SJSA1 (cell line): Measurements from ENCODE around the gene SLC25A18. TPM values are rescaled to one million over a fixed set of nuclear protein-coding genes. Genes with fewer than 3 reads are reported as not detected.
"Not testable (repeated sequence)": the region's sequence is repeated elsewhere in the genome, so short reads cannot be mapped to it uniquely, and the experiment has no call there.

Experiments used
- DNase-seq, 2 experiments: peaks; one replicate each; pipeline ENCODE4 v3.0.0-alpha.2; 2015 to 2020; ENCODE audit warnings: low spot score in 2 of 2, low read depth in 1 of 2
- H3K27ac ChIP-seq: fragments of 250-450 bp; sonication (Bioruptor Pico); 2 replicates; pipeline ENCODE4 v1.5.1; 2020; ENCODE audit warnings: mild to moderate bottlenecking, moderate library complexity
- H3K27me3 ChIP-seq: fragments of 250-450 bp; sonication (Bioruptor Pico); replicated peaks from 2 replicates; pipeline ENCODE4 v1.5.1; 2020; ENCODE audit warnings: mild to moderate bottlenecking, moderate library complexity
- H3K36me3 ChIP-seq: fragments of 250-450 bp; sonication (Bioruptor Pico); 2 replicates; pipeline ENCODE4 v1.5.1; 2020; ENCODE audit warnings: mild to moderate bottlenecking
- H3K4me1 ChIP-seq: fragments of 250-450 bp; sonication (Bioruptor Pico); replicated peaks from 2 replicates; pipeline ENCODE4 v1.6.1; 2021; ENCODE audit warnings: mild to moderate bottlenecking
- H3K4me3 ChIP-seq: fragments of 250-450 bp; sonication (Bioruptor Pico); 2 replicates; pipeline ENCODE4 v1.5.1; 2020; ENCODE audit warnings: mild to moderate bottlenecking
- H3K9me3 ChIP-seq: fragments of 250-450 bp; sonication (Bioruptor Pico); replicated peaks from 2 replicates; pipeline ENCODE4 v1.5.1; 2020; ENCODE audit warnings: mild to moderate bottlenecking
- total RNA-seq: library from RNA; depleted of rRNA; stranded (reverse); fragments of >200 nt; shearing (Covaris generic); gene quantifications from 2 replicates; pipeline ENCODE4 v1.2.3, GENCODE V29; 2014; rRNA removed

The SLC25A18 gene
- total RNA-seq, 1 experiment from 2014 or later: not detected

GRCh38 chr22:17634696-17635095, 71.4 kb downstream of the SLC25A18 start:
- H3K36me3 ChIP-seq: peaks cover 5% of the 10 kb centered on the region
- peaks cover 31% of the 10 kb centered on the region for H3K4me1 ChIP-seq
- DNase-seq: no peak
- no peak overlapping the region for H3K4me3 ChIP-seq
- no peaks in the 10 kb centered on the region for H3K9me3 ChIP-seq
- no peak overlapping the region for H3K27ac ChIP-seq
- no peaks in the 10 kb centered on the region for H3K27me3 ChIP-seq

GRCh38 chr22:17636850-17637249, 73.6 kb downstream of the SLC25A18 start:
- Histone ChIP-seq H3K36me3 (peaks cover 18% of the 10 kb centered on the region), H3K4me1 (peaks cover 36% of the 10 kb centered on the region)
- not testable (repeated sequence) for H3K27me3 ChIP-seq, H3K27ac ChIP-seq, H3K4me3 ChIP-seq, DNase-seq, H3K9me3 ChIP-seq

GRCh38 chr22:17637490-17638181, 74.3 kb downstream of the SLC25A18 start:
- H3K36me3 ChIP-seq: peaks cover 18% of the 10 kb centered on the region
- H3K4me3 ChIP-seq: peak overlapping the region; percentile 83
- no peaks in the 10 kb centered on the region for H3K27me3 ChIP-seq
- peak overlapping the region; percentile 98 for H3K27ac ChIP-seq
- no peaks in the 10 kb centered on the region for H3K9me3 ChIP-seq
- H3K4me1 ChIP-seq: peaks cover 28% of the 10 kb centered on the region
- no peak for DNase-seq

GRCh38 chr22:17638182-17638431, 74.8 kb downstream of the SLC25A18 start:
- no peak for DNase-seq

GRCh38 chr22:17638432-17639246, 75.3 kb downstream of the SLC25A18 start, which contains the start of gene BCL2L13:
Gene BCL2L13 (plus strand): TSS chr22:17638757. CDS start chr22:17655712, 16,955 bp downstream.
- peak; percentile 93 to 95 for DNase-seq
- peaks cover 21% of the 10 kb centered on the region for H3K36me3 ChIP-seq
- peak within 1 kb of the TSS; percentile 98 for H3K27ac ChIP-seq
- H3K4me1 ChIP-seq: peaks cover 18% of the 10 kb centered on the region
- peak within 1 kb of the TSS; percentile 83 for H3K4me3 ChIP-seq
- H3K9me3 ChIP-seq: no peaks in the 10 kb centered on the region
- H3K27me3 ChIP-seq: no peaks in the 10 kb centered on the region

More at GRCh38 chr22:17638182-17638431, 74.8 kb downstream of the SLC25A18 start:
- H3K4me3 ChIP-seq: peak overlapping the region; percentile 83
- no peaks in the 10 kb centered on the region for H3K9me3 ChIP-seq
- no peaks in the 10 kb centered on the region for H3K27me3 ChIP-seq
- peaks cover 21% of the 10 kb centered on the region for H3K36me3 ChIP-seq
- peak overlapping the region; percentile 98 for H3K27ac ChIP-seq
- peaks cover 24% of the 10 kb centered on the region for H3K4me1 ChIP-seq

- peaks cover 22% of the 10 kb centered on the region for H3K36me3 ChIP-seq
- no peaks in the 10 kb centered on the region for H3K27me3 ChIP-seq
- H3K27ac ChIP-seq: peak overlapping the region; percentile 98
- no peaks in the 10 kb centered on the region for H3K9me3 ChIP-seq
- DNase-seq: peak; percentile 64 to 72
- peaks cover 13% of the 10 kb centered on the region for H3K4me1 ChIP-seq
- peak overlapping the region; percentile 83 for H3K4me3 ChIP-seq
These were observed 76.0 kb downstream of the SLC25A18 start for GRCh38 chr22:17639247-17639741.

Other genes with a start within 250 kb of the SLC25A18 start
- not detected in 2 replicates for gene CECR2, start 194.0 kb upstream of the SLC25A18 start, total RNA-seq
- gene ATP6V1E1, start 65.3 kb downstream of the SLC25A18 start, total RNA-seq: 214 and 215 TPM in 2 replicates
- gene BCL2L13, start 75.3 kb downstream of the SLC25A18 start, total RNA-seq: 55.9 and 81.8 TPM in 2 replicates
- 27.0 and 47.4 TPM in 2 replicates for gene BID, start 211.0 kb downstream of the SLC25A18 start, total RNA-seq